Activated T-helper 1 cell treated with Interleukin-2 at 50 U/mL for 16 hours (primary cell): ENCODE data around the gene ZNF70.
"Not testable (repeated sequence)": the region's sequence is repeated elsewhere in the genome, so short reads cannot be mapped to it uniquely, and the experiment has no call there.

Experiments used
- DNase-seq: peaks from one replicate; pipeline ENCODE4 v3.0.0-alpha.2; 2020; ENCODE audit warnings: low read depth

ZNF70 gene

DNA sequence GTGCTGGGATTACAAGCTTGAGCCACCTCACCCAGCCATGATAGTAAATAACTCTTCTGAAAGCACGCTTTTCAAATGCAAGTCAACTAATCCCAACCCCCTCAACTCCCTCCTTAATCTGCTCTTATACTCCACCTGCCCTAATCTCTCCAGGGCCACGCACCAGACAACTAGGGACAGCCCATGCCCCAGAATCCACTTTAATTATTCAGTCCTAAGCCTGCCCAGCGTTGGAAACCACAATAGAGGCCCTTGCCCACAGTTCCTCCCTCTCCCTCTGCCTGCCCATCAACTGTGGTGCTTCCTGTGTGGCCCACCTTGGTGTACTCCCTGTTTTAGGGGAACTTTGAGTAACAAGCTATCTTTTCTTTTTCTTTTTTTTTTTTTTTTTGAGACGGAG, 6.0 kb upstream of the ZNF70 start:
- no peak for DNase-seq

DNA sequence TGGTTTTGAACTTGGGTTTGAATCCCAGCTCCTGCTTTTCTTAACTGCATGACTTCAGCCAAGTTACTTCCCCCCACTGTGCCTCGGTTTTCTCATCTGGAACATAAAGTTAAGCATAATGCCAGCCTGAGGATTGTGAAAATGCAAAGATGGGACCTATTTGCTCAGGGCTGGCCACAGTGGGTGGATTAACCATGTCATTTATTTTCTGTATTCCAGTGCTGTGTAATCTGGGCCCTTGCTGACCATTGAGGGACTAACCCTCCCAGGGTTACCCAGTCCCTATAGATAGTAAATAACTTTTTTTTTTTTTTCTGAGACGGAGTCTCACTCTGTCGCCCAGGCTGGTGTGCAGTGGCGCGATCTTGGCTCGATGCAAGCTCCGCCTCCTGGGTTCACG, 4.8 kb upstream of the ZNF70 start:
- DNase-seq: no peak

DNA sequence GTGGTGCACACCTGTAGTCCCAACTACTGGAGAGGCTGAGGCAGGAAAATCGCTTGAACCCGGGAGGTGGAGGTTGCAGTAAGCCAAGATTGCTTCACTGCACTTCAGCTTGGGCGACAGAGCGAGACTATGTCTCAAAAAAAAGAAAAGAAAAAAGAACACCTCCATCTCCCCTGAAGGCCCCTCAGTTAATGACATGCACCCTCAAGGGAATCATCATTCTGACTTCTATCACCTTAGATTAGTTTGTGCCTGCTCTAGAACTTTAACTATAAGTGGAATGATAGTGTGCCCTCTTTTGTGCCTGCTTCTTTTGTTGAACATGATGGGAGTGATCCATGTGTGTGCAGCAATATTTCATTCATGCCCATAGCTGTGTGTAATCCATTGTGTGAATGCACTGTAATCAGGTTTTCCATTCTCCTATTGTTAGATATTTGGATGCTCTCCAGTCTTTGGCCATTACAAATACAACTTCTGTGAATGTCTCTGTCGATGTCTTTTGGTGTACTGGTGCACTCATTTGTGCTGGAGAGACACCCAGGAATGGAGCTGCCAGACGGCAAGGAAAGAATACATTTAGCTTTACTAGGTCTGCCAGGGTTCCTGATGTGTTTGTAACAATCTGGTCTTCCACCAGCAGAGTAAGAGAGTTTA, 4.2 kb upstream of the ZNF70 start:
- no peak for DNase-seq

DNA sequence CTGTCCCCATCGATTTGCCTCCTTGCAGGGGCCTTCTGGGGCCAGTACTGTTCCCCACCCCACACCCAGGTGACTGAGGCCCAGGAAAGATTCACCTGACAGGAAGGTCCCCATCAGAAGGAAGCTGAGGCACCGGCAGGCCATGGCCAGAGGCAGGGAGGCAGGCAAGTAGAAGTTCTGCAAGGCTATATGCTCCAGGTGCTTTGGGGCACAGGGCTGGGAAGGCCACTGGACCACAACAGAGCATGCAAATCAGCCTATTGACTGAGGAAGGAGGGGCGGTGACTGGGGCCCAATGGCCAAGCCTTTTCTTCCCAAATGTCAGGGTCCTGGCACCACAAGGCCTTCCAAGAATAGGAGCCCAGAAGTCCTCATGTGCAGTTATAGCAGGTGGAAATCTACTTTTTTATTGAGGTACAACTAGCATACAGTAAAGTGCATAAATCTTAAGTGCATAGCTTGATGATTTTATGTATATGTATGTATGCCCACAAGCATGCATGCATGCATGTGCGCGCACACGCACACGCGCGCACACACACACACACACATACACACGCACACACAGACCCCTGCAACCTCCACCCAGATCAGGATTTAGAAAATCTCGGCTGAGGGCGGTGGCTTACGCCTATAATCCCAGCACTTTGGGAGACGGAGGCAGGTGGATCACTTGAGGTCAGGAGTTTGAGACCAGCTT, 3.5 kb upstream of the ZNF70 start, which contains the start of gene VPREB3:
VPREB3 (minus strand) TSS at position 206 of the 700 bp plus-strand sequence; CDS start at position 144, 62 bp downstream.
- DNase-seq: no peak

DNA sequence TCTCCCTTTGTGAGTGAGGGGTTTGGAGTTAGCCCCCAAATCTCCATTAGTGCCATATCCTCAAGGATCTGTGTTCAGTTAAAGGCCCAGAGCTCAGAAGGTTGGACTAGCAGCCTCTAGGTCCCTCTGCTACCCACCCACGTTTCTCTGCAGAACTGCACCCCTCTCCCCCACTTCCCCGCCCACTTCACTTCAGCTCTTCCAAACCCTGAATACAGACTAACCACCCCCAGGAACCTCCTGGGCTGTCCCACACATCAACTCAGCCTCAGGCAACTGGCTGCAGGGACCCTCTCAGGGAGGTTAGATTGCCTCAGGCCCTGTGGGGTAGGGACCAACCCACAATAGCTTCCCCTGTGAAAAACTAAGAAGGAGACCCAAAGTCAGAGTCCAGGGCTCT, 2.5 kb upstream of the ZNF70 start:
- DNase-seq: no peak

DNA sequence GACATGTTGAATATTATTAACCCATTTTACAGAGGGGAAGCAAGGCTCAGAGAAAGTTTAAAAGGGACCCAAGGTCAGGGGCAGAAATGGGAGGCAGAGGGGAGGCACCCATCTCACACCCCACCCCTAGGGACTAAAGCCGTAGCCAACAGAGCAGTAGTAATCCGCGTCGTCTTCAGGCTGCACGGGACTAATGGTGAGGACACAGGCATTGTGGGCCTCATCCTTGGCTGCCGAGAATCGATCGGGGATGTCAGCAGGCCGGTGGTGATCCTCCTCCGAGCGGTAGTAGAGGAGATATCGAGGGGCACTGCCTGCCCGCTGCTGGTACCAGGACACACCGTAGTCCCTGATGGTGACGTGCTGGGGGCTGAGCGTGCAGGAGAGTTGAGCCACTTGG, 1.8 kb upstream of the ZNF70 start:
- DNase-seq: no peak

DNA sequence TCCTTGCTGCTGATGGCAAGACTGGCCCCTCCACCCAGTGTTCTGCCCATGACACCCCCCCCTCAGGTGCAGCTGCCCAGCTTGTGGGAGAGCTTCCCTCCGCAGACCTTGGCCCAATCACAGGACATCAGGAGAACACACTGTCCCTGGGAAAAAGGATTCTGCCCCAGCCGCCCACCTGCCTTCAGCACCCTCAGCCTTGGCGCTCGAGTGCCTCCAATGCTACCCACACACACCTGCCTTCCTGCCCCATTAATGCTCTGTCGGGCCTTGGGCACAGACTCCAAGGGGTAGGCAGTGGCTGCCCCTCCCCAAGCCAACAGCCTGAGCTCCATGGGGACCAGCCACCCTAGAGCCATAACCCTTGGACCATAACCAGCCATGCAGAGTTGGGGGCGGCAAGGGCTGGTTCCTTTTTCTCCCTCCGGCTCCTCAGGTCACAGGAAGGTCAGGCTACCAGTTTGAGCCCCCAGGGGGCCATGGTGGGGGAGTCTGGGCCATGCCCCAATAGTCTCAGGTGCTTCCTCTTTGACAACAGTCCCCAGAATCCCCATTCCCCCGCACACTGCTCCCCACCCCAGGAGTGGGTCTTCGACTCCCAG, 1.3 kb upstream of the ZNF70 start:
- DNase-seq: no peak

DNA sequence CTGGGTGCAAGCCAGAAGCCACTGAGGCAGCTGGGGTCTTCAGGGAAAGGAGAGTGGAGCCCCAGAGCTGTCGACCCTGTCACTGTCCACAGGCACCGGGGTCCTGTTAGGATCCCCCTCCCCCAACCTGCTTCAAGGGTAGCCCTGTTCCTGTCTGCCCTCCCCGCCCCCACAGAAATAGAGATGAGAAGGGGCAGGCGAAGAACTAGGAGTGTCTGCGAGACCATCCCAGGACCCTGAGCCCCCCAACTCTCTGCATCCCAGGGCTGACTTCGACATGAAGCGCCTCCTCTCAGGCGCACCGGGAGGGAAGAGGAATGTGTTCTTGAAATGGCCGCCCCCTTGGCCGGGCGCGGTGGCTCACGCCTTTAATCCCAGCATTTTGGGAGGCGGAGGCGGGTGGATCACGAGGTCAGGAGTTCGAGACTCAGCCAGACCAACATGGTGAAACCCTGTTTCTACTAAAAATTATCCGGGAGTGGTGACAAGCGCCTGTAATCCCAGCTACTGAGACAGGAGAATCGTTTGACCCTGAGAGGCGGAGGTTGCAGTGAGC, 607 bp upstream of the ZNF70 start:
- DNase-seq: no peak

DNA sequence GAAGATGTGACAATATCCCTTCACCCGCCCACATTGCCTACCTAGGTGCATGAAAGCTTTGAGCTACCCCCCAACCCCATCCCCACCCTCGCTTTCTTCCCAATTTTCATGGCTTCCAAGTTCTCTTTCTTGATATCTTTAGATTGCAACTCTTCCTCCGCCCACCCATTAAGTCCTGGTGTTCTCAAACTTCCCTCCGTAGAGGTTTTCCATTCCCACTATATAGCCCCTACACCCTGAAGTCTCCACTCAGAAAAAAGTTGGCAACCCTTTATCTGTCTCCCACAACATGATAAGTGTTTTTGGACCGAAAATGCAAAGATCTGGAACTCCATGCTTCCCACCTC, 572 bp downstream of the ZNF70 start:
- no peak for DNase-seq

DNA sequence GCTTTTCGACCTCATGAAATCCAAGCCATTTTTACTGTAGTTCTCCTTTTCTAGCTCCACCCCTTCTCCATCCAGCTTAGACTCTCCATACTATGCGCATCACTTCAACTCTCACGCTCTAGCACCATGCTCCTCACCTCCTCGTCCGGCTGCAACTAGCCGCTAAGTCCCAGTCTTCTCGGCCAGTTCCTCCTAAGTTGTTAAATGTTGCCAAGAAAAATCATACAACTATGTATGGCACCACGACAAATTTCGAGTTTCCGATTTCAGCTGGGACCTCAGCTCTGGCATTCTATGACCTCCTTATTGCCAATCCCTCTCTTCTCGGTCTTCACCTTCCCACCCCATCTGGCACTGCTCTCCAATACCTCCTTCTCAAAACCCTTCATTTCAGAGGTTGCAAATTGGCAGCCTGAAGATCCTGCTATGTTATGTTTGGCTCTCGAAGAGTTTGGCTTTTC, 1.0 kb downstream of the ZNF70 start:
- DNase-seq: no peak

DNA sequence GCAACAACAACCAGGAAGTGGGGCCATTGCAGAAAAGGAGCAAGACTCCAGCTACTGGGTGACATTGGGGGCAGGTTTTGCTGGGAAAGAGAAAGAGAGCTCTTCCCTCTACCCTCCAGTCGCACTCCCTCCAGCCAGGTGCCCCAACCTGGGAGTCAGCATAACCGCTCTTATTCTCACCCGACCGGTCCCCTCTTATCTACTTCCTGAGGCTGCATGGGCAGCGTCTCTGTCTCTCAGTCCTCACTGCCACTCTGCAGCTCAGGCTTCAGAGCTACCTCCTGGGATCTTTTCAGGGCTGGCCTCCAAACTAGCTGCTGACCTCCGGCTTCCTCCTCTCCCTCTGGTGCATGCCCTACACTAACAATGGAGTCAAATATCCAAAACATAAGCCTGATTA, 5.1 kb downstream of the ZNF70 start:
- DNase-seq: no peak

DNA sequence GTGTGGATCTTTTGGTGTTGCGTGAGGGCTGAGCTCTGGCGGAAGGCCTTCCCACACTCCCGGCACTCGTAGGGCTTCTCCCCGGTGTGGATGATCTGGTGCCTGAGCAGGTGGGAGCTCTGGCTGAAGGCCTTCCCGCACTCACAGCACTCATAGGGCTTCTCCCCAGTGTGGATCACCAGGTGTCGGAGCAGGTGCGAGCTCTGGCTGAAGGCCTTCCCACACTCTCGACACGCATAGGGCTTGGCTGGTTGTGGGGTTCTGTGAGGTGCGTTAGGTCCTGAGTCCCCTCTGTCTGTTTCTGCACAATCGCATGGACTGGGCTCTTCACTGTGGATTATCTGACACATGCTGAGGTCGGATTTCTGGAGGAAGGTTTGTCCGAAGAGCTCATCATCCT, 6.4 kb downstream of the ZNF70 start:
- DNase-seq: no peak

DNA sequence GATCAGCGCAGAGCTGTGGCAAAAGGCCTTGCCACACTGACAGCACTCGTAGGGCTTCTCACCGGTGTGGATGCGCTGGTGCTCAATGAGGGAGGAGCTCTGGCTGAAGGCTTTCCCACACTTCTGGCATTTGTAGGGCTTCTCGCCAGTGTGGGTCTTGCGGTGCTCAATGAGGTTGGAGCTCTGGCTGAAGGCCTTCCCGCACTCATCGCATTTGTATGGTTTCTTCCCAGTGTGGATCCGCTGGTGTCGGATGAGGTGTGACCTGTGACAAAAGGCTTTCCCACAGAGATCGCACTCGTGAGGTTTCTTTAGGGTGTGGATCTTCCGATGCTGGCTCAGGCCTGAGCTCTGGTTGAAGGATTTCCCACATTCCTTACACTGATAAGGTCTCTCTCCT, 6.9 kb downstream of the ZNF70 start:
- DNase-seq: no peak

DNA sequence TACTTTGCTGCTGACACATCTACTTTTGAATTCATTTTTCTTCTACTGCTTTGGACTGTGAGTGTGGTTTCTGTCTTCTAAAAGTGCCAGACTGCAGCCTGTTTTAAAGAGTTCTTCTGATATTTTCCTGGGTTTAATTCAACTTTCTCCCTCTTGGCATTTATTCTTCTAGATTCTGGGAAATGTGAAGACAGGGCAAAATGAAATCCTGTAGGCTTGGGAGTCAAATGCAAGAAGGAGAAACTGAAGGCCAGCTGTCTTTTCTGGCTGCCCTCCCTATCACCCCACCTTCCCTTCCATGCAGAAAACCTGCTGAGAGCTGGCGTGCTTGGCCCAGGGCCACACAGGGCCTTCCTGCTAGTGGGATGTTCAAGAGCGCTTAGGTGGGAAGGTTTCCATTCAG, 7.6 kb downstream of the ZNF70 start:
- no peak for DNase-seq

DNA sequence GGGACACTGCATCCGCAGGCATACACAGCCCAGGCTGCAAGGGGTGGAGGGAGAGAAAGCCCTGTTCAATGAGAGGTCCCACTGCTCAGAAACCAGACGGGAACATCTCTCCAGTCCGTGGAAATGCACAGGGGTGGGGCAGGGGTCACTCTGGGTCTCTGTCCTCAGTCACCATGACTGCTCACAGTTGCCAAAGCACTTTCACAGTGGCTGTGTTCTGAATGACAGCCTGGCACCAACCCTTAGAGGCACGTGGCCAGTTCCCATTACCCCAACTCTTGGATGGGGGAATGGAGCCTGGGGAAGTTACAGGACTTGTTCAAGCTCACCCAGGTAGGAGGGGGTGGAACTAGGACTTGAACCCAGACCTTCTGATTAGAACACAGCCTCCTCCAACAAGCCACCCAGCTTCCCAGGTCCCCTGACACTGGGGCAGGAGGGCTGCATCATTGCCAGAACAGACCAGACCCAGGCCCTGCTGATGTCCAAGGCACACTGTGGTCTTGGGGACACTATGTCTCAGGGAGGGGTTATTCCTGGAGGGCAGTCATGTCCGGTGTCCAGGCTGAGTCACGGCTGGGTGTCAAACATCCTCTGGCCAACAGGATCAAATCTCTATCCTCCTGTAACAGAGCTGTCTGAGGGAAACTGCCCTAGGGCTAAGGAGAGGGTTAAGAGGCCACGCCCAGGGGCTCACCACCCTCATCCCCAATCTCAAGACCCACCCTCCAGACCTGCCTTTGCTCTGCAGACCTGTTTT, 8.2 kb downstream of the ZNF70 start:
- DNase-seq: no peak

DNA sequence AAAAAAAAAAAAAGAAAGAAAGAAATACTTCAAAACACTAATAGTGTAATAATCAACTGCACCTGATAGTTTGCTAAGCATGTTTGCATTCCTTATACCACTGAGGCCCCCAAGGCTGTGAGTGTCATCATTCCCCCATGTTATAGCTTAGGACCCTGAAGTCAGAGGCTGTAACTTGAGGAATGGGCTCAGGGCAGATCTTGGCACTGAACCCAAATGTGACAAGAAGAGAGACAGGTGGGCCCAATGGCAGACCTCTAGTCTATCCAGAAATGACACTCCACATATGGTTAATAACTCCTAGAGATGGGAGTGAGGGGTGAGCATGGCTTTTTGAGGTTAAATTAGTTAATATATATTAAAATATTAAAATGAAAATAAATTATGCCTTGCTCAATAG, 13.2 kb downstream of the ZNF70 start:
- no peak for DNase-seq

DNA sequence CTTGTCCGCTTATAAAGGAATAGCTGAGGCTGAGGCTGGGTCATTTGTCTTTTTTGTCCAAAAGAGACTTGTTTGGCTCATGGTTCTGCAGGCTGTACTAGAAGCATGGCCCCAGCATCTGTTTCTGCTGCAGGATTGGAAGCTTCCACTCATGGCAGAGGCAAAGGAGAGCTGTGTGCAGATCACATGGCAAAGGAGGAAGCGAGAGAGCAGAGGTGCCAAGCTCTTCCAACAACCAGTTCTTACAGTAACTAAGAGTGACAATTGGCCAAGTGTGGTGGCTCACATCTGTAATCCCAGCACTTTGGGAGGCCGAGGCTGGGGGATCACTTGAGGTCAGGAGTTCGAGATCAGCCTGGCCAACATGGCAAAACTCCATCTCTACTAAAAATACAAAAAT, 22.8 kb downstream of the ZNF70 start:
- DNase-seq: not testable (repeated sequence)

DNA sequence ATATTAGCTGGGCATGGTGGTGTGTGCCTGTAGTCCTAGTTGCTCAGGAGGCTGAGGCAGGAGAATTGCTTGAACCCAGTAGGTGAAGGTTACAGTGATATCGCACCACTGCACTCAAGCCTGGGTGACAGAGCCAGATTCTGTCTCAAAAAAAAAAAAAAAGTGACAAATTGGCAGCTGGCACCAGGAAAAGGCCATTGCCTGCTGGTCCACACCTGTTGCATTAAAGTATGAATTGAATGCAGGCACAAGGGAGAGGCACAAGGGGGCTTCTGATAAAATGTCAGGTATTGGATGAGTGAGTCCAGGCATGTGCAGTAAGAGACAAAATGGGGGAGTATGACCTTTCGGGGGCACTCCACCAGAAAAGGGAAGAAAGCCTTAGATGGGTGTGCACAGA, 28.2 kb downstream of the ZNF70 start:
- DNase-seq: no peak

DNA sequence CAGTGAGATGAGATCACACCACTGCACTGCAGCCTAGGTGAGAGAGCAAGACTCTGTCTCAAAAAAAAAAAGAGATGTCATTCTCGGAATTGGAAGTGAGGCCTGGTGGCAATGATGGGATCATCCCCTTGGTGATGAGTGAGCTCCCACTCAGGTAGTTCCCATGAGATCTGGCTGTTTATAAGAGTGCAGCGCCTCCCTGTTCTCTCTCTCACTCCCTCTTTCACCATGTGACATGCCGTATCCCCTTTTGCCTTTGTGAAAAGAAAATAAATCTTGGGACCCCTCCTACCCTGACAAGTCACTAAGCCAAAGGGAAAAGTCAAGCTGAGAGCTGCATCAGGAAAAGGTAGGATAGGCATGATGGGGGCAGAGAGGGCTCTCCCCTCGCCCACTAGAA, 28.8 kb downstream of the ZNF70 start:
- no peak for DNase-seq

DNA sequence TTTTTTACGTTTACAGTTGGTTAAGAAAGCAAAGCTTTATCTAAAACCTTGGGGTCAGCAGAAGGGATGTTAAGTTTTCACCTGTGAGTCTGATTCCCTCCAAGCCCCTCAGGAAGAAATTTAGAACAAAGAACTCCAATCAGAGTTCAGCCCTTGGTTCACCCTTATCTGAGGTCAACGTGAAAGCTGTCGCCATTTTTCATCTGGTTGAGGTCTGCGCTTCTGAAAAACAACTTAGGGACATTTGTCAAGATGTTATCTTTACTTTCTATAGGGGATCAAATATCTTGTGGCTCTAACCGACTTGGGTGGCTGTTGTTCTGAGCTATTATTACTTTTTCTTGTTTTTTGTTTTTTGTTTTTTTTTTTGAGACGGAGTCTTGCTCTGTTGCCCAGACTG, 30.1 kb downstream of the ZNF70 start:
- no peak for DNase-seq

DNA sequence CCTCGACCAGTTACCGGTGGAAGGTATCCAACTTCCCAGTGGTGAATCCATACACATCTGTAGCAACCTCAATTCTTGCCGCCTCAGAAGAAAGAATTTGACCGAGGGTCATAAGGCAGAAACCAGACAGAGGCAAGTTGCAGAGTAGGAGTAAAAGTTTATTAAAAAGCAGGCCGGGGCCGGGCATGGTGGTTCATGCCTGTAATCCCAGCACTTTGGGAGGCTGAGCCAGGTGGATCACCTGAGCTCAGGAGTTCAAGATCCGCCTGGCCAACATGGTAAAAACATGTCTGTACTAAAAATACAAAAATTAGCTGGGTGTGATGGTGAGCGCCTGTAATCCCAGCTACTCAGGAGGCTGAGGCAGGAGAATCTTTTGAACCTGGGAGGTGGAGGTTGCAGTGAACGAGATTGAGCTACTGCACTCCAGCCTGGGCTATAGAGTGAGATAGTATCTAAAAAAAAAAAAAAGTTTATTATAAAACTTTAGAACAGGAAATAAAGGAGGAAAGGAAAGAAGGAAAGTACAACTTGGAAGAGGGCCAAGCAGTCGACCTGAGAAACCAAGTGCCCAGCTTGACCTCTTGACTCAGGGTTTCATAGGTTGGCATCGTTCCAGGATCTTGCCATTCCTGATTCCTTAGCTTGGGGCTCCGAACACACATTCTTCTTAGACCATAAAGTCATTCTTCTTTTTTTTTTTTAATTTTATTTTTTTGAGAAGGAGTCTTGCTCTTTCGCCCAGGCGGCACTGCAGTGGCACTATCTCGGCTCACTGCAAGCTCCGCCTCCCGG, 32.3 kb downstream of the ZNF70 start:
- DNase-seq: no peak
